C4-2B (cell line): ENCODE data around the gene NEB.

Source experiments
- H3K27ac ChIP-seq: fragments of 450-650 bp; 2 replicates; pipeline ENCODE4 v1.5.1; 2017
- ZFX ChIP-seq: fragments of 450-650 bp; IDR thresholded peaks from 2 replicates; pipeline ENCODE4 v1.6.1; 2017
- TF ChIP-seq, protein P1 (sequence below): fragments of 450-650 bp; conservative IDR thresholded peaks from 2 replicates; pipeline ENCODE4 v1.5.1; 2017; ENCODE audit warnings: mild to moderate bottlenecking

NEB gene, protein sequence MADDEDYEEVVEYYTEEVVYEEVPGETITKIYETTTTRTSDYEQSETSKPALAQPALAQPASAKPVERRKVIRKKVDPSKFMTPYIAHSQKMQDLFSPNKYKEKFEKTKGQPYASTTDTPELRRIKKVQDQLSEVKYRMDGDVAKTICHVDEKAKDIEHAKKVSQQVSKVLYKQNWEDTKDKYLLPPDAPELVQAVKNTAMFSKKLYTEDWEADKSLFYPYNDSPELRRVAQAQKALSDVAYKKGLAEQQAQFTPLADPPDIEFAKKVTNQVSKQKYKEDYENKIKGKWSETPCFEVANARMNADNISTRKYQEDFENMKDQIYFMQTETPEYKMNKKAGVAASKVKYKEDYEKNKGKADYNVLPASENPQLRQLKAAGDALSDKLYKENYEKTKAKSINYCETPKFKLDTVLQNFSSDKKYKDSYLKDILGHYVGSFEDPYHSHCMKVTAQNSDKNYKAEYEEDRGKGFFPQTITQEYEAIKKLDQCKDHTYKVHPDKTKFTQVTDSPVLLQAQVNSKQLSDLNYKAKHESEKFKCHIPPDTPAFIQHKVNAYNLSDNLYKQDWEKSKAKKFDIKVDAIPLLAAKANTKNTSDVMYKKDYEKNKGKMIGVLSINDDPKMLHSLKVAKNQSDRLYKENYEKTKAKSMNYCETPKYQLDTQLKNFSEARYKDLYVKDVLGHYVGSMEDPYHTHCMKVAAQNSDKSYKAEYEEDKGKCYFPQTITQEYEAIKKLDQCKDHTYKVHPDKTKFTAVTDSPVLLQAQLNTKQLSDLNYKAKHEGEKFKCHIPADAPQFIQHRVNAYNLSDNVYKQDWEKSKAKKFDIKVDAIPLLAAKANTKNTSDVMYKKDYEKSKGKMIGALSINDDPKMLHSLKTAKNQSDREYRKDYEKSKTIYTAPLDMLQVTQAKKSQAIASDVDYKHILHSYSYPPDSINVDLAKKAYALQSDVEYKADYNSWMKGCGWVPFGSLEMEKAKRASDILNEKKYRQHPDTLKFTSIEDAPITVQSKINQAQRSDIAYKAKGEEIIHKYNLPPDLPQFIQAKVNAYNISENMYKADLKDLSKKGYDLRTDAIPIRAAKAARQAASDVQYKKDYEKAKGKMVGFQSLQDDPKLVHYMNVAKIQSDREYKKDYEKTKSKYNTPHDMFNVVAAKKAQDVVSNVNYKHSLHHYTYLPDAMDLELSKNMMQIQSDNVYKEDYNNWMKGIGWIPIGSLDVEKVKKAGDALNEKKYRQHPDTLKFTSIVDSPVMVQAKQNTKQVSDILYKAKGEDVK (N-terminal part only)

DNA sequence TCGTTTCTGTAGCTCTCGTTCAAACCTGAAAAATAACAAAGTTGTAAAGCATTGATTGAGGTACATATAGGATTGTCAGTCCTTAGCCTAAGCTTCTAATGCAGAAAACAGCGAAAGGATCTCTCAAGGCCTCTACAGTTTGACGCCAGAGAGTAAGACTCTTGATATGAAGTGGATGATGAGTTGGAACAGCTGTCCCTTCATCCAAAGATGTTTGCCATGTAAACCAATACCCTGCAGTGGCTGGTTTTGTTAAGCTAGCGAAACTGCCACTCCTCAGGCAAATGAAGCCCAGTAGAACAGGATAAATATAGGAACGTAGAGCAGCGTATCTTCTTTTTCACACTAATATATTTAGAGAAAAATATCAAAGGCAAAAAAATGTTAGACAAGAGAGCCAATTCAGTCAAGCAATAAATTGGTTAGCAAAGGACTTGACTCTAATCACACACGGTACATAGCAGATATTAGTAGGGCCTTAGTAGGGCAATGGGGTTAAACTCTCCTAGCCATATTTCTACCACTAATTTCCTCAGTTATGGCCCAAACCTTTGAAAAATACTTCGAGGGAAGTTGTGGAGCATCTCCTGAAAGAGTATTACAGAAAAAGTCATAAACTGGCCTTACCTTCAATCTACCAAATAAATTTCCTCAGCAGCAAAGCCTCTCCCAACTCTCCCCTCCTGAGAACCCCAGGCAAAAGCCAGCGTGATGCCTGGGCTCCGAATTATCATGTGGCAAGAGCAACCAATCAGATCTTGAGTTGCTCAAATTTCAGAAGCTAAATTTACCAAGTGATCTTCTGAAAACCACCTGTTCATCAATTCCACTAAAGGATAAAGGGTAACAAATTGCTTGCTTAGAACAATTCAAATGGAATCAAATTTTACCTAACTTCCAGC lies at the start of gene NEB:
Gene NEB, minus strand, starts transcription at position 706 of the 902 bp plus-strand sequence. CDS start 1,320 bp downstream, outside the sequence.
- H3K27ac ChIP-seq = no peak within 1 kb of the TSS
- no peak for TF ChIP-seq ZFX
- TF ChIP-seq, protein P1, sequence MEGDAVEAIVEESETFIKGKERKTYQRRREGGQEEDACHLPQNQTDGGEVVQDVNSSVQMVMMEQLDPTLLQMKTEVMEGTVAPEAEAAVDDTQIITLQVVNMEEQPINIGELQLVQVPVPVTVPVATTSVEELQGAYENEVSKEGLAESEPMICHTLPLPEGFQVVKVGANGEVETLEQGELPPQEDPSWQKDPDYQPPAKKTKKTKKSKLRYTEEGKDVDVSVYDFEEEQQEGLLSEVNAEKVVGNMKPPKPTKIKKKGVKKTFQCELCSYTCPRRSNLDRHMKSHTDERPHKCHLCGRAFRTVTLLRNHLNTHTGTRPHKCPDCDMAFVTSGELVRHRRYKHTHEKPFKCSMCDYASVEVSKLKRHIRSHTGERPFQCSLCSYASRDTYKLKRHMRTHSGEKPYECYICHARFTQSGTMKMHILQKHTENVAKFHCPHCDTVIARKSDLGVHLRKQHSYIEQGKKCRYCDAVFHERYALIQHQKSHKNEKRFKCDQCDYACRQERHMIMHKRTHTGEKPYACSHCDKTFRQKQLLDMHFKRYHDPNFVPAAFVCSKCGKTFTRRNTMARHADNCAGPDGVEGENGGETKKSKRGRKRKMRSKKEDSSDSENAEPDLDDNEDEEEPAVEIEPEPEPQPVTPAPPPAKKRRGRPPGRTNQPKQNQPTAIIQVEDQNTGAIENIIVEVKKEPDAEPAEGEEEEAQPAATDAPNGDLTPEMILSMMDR = no peak

DNA sequence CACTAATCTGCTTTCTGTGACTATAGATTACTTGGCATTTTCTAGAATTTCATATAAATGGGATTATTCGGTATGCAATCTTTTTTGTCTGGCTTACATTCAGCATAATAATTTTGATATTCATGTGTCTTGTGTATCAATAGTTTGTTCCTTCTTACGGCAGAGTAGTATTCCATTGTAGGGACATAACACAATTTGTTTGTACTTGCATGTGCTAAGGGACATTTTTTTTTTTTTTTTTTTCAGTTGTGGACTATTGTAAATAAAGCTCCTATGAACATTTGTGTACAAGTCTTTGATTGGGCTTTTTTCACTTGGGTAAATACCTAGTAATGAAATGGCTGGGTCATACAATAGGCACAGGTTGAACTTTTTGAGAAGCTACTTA lies 48.9 kb upstream of the NEB start:
- H3K27ac ChIP-seq = no peak overlapping the region

DNA sequence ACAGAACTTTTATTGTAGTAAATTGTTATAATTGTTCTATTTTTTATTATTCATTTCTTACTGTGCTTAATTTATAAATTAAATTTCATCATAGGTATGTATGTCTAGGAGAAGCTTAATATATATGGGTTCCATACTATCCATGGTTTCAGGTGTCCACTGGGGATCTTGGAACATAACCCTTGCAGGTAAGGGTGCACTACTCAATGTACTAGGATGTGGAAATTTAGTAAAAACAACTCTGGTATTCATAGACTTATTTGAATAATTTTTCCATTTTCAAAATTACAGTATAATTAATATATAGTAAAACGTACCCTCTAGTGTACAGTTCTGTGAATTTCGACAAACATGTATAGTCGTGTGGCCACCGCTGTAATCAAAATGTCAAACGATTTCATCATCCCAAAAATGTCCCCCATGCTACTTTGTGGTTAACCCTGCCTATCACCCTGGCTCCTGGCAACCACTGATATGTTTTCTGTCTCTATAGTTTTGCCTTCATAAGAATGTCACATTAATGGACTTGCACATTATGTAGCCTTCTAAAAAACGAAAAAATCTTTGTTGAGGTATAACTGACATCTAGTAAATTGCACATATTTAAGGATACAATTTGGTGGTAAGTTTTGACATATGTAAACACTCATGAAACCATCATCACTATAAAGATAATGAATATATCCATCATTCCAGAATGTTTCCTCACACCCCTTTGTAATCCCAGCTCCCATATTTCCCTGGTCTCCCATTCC lies 48.3 kb upstream of the NEB start:
- TF ChIP-seq, protein P1 = no peak
- TF ChIP-seq ZFX = no peak
- no peak overlapping the region for H3K27ac ChIP-seq

More for the DNA sequence above, 48.9 kb upstream of the NEB start:
- no peak for TF ChIP-seq ZFX
- TF ChIP-seq, protein P1 = no peak

DNA sequence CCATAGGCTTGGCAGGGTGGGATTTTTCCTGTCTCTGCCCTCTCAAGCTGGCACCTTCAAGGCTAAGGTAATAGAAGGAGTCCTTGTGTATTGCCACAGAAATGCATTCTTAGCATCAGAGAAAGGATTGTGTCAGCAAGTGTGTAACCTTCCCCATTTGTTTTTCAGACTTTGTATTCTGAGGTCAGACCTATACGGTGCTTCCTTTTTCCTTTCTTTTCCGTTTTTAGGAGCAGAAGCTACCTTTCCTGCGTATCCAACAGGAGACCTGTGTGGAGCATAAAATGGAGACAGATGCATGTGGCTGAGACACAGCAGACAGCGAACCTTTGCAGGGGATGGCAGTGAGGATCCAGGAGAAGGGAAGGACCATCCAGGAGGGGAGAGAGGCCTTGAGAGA lies 47.4 kb upstream of the NEB start:
- no peak overlapping the region for H3K27ac ChIP-seq
- TF ChIP-seq, protein P1 = no peak
- no peak for TF ChIP-seq ZFX

DNA sequence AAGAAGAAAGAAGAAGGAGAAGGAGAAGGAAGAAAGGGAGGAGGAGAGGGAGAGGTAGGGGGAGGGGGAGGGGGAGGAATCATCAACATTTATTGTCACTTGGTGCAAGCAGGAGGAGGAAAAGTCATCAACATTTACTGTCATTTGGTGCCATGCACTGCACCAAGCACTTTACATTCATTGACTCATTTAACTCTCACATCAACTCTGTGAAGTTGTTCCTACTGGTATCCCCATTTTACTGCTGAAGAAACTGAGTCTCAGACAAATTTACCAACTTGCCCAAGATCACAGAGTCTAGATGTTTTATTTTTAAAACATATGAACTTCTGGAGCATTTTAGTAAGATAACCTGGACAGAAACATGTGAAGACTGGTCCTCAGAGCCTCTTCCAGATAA lies 46.7 kb upstream of the NEB start:
- TF ChIP-seq, protein P1 = no peak
- no peak overlapping the region for H3K27ac ChIP-seq

DNA sequence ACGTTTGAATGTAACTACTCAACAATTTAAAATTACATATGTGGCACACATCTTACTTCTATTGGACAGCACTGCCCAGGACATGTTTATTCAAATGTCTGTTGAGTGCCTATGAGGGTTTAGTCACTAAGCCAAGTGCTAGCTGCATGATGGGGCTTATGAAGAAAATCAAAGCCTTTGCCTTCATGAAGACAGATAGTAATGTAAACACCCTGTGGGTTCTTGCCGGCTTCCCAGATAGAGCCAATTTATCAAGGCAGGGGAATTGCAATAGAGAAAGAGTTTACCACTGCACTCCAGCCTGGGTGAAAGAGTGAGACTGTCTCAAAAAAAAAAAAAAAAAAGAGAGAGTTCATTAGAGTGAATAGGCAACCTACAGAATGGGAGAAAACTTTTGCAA lies 43.7 kb upstream of the NEB start:
- no peak overlapping the region for H3K27ac ChIP-seq
- no peak for TF ChIP-seq ZFX
- TF ChIP-seq, protein P1 = no peak; the same call in 1 of the 2 replicates
